ENCODE data around the gene FLOT2.

GRCh38 chr17:28917465-28917864, 19.9 kb upstream of the FLOT2 start:
- TF ChIP-seq CTCF (IDR thresholded peaks at IDR 0.05) (no peak), EZH2 (IDR thresholded peaks at IDR 0.05; ENCODE audit: borderline replicate concordance, insufficient read depth, low read depth, low read length, poor library complexity, severe bottlenecking) (no peak)

Measured in B cell (primary cell).